HepG2 (cell line): Measurements from ENCODE around the gene DYSF. TPM values are rescaled to one million over a fixed set of nuclear protein-coding genes. Genes with fewer than 3 reads are reported as not detected.

ENCODE experiments used
- ATAC-seq: fragments of 200-7000 bp; cut with Tn5 transposase; 3 replicates; pipeline ENCODE4 v1.9.1; 2020; ENCODE audit warnings: mild to moderate bottlenecking, moderate library complexity
- BruUV-seq: library from RNA; stranded (reverse); fragments of 400-500 nt; replicated peaks from 2 replicates; lab custom pipeline; 2021; lab: Mats Ljungman, UMichigan
- CTCF ChIA-PET: fragments of 300-600 bp; formaldehyde crosslinking; extraction: SDS; loops from one replicate; lab custom pipeline; 2021; ENCODE audit warnings: low total read pairs, inconsistent platforms, low intra/inter-chr PET ratio; lab: Yijun Ruan, JAX
- POLR2A ChIA-PET: fragments of 350-600 bp; sonication (Branson Sonifier 250); formaldehyde crosslinking; loops from one replicate; lab custom pipeline; 2020; ENCODE audit warnings: antibody characterized with exemption, inconsistent platforms; lab: Yijun Ruan, JAX
- DNase-seq: peaks from one replicate; pipeline ENCODE4 v3.0.0-alpha.2; 2015; ENCODE audit warnings: low spot score
- FAIRE-seq: peaks from 3 replicates; lab custom pipeline; 2011; peaks lifted over from hg19 to GRCh38; lab: Jason Lieb, UNC
- H2AFZ ChIP-seq: one replicate; pipeline ENCODE4 v1.6.1; 2011; ENCODE audit warnings: low read length, inconsistent platforms
- H3K27ac ChIP-seq: fragments of 300-600 bp; 3 replicates; pipeline ENCODE4 v1.8.0; 2011; ENCODE audit warnings: mixed run types, mild to moderate bottlenecking, mixed read lengths, low read length, inconsistent platforms; ENCODE audit not compliant: insufficient read depth; ENCODE audit errors: extremely low read length
- H3K27me3 ChIP-seq, 2 experiments: fragments of 200-600 bp in 1 of 2; 2 replicates in 1 of 2; 3 replicates in 1 of 2; pipeline versions ENCODE4 v1.6.0 to v1.8.0; 2011; ENCODE audit warnings: low read length in 2 of 2, mild to moderate bottlenecking in 2 of 2, moderate library complexity in 2 of 2, inconsistent platforms in 1 of 2; ENCODE audit not compliant: insufficient read depth in 2 of 2, control insufficient read depth in 1 of 2
- H3K36me3 ChIP-seq, 2 experiments: fragments of 200-600 bp in 1 of 2; replicated peaks in 1 of 2; 2 replicates in 1 of 2; 3 replicates in 1 of 2; pipeline versions ENCODE4 v1.5.1 to v1.8.0; 2011; ENCODE audit warnings: low read length in 2 of 2, inconsistent platforms in 1 of 2; ENCODE audit not compliant: insufficient read depth in 2 of 2, control insufficient read depth in 1 of 2
- H3K4me1 ChIP-seq: 2 replicates; pipeline ENCODE4 v1.5.1; 2012; ENCODE audit warnings: low read length, inconsistent platforms; ENCODE audit not compliant: insufficient read depth
- H3K4me2 ChIP-seq: 2 replicates; pipeline ENCODE4 v1.6.0; 2011; ENCODE audit warnings: low read depth, low read length, inconsistent platforms
- H3K4me3 ChIP-seq, 3 experiments: fragments of 200-600 bp in 1 of 3; sonication (generic), shearing (Covaris generic) in 1 of 3; replicated peaks in 1 of 3; 2 replicates each; pipeline ENCODE4 v1.5.1; 2011 to 2016; ENCODE audit warnings: low read length in 3 of 3, inconsistent platforms in 2 of 3, low read depth in 2 of 3, mild to moderate bottlenecking in 2 of 3, control low read depth in 1 of 3, mixed read lengths in 1 of 3; ENCODE audit not compliant: insufficient read depth in 1 of 3
- H3K79me2 ChIP-seq: one replicate; pipeline ENCODE4 v1.6.1; 2011; ENCODE audit warnings: low read length, inconsistent platforms; ENCODE audit not compliant: insufficient read depth
- H3K9ac ChIP-seq: 2 replicates; pipeline ENCODE4 v1.6.0; 2011; ENCODE audit warnings: mild to moderate bottlenecking, low read depth, low read length, inconsistent platforms; ENCODE audit not compliant: insufficient read depth
- H3K9me3 ChIP-seq: 2 replicates; pipeline ENCODE4 v1.5.1; 2012; ENCODE audit warnings: mild to moderate bottlenecking, low read length
- H4K20me1 ChIP-seq: 2 replicates; pipeline ENCODE4 v1.6.0; 2011; ENCODE audit warnings: inconsistent platforms, mild to moderate bottlenecking, low read length, moderate library complexity; ENCODE audit not compliant: insufficient read depth
- ATF1 ChIP-seq: IDR thresholded peaks from 2 replicates; pipeline ENCODE4 v1.6.1; 2016; ENCODE audit warnings: mild to moderate bottlenecking, control low read depth
- CCDC6 ChIP-seq: sonication (generic); formaldehyde crosslinking; IDR thresholded peaks from 2 replicates; pipeline ENCODE4 v1.8.1; 2022; ENCODE audit warnings: mild to moderate bottlenecking, missing genetic modification reagents, moderate library complexity
- DBP ChIP-seq: sonication (generic); formaldehyde crosslinking; IDR thresholded peaks from 2 replicates; pipeline ENCODE4 v1.4.0; 2020; ENCODE audit warnings: missing genetic modification reagents; ENCODE audit errors: not compliant biosample characterization
- HDAC1 ChIP-seq: sonication (generic); formaldehyde crosslinking; IDR thresholded peaks from 2 replicates; pipeline ENCODE4 v1.5.1; 2020; ENCODE audit warnings: mild to moderate bottlenecking, missing genetic modification reagents
- HNF4A ChIP-seq: sonication (generic); formaldehyde crosslinking; IDR thresholded peaks from 2 replicates; pipeline ENCODE4 v1.4.0; 2020; ENCODE audit warnings: missing genetic modification reagents
- KDM3A ChIP-seq: IDR thresholded peaks from 2 replicates; pipeline ENCODE4 v1.6.1; 2018; ENCODE audit warnings: low read depth, missing compliant biosample characterization
- MTF1 ChIP-seq: sonication (generic); formaldehyde crosslinking; IDR thresholded peaks from 2 replicates; pipeline ENCODE4 v1.5.0; 2020; ENCODE audit warnings: missing genetic modification reagents
- PATZ1 ChIP-seq: sonication (generic); formaldehyde crosslinking; IDR thresholded peaks from 2 replicates; pipeline ENCODE4 v1.4.0; 2020; ENCODE audit warnings: missing genetic modification reagents
- TERF1 ChIP-seq: sonication (generic); formaldehyde crosslinking; IDR thresholded peaks from 2 replicates; pipeline ENCODE4 v1.8.0; 2022; ENCODE audit warnings: mild to moderate bottlenecking, missing genetic modification reagents, moderate library complexity
- TFAP4 ChIP-seq: sonication (generic); IDR thresholded peaks from 2 replicates; pipeline ENCODE4 v1.6.1; 2016; ENCODE audit warnings: low read depth, borderline replicate concordance
- ZBTB34 ChIP-seq: sonication (generic); formaldehyde crosslinking; IDR thresholded peaks from 2 replicates; pipeline ENCODE4 v1.8.0; 2022; ENCODE audit warnings: mild to moderate bottlenecking, missing genetic modification reagents
- ZNF124 ChIP-seq: sonication (generic); formaldehyde crosslinking; IDR thresholded peaks from 2 replicates; pipeline ENCODE4 v1.4.0; 2020; ENCODE audit warnings: missing genetic modification reagents
- ZNF274 ChIP-seq: sonication (generic); formaldehyde crosslinking; IDR thresholded peaks from 2 replicates; pipeline ENCODE4 v1.5.1; 2020; ENCODE audit warnings: mild to moderate bottlenecking, missing genetic modification reagents
- ZNF30 ChIP-seq: sonication (generic); formaldehyde crosslinking; IDR thresholded peaks from 2 replicates; pipeline ENCODE4 v1.5.0; 2020; ENCODE audit warnings: mild to moderate bottlenecking, missing genetic modification reagents
- ZNF589 ChIP-seq: sonication (generic); formaldehyde crosslinking; conservative IDR thresholded peaks from 2 replicates; pipeline ENCODE4 v1.8.0; 2022; ENCODE audit warnings: mild to moderate bottlenecking, moderate library complexity, missing genetic modification reagents
- ZSCAN21 ChIP-seq: sonication (generic); formaldehyde crosslinking; IDR thresholded peaks from 2 replicates; pipeline ENCODE4 v1.8.0; 2022; ENCODE audit warnings: mild to moderate bottlenecking, missing genetic modification reagents, moderate library complexity, borderline replicate concordance
- WGBS: methylation state at CpG from one replicate; pipeline ENCODE4 v1.1.6; 2017; ENCODE audit warnings: low lambda C conversion rate; 5-methylcytosine and 5-hydroxymethylcytosine counted together
- in situ Hi-C: cut with HindIII; loops from 2 replicates; pipeline ENCODE4 v1.10.0; 2017; ENCODE audit warnings: low pct_unique_long_range_greater_than_20kb; ENCODE audit not compliant: extremely low pct_ligation_motif_present
- intact Hi-C: fragments of 100-400 bp; cut with micrococcal nuclease; formaldehyde crosslinking; loops from one replicate; pipeline ENCODE4 v1.10.0; 2022; ENCODE audit not compliant: unreplicated experiment
- polyA plus RNA-seq, 8 experiments: library from polyadenylated mRNA; depleted of rRNA in 3 of 8; stranded (reverse) in 7 of 8; unstranded in 1 of 8; fragments of >200 nt; fragmentation: Illumina TruSeq in 4 of 8; extraction: Trizol in 4 of 8; gene quantifications; 2 replicates each; pipeline versions ENCODE4 v1.2.1 to v1.2.3, GENCODE V29; 2011 to 2016; ENCODE audit warnings: low read depth in 4 of 8, missing spikeins in 1 of 8, mixed read lengths in 1 of 8; ENCODE audit not compliant: insufficient read depth in 1 of 8
- total RNA-seq, 5 experiments: library from RNA; depleted of rRNA; stranded (reverse); fragments of >200 nt; fragmentation: Illumina TruSeq; extraction: Trizol; gene quantifications; 2 replicates each; pipeline ENCODE4 v1.2.3, GENCODE V29; 2016; ENCODE audit warnings: low read depth in 1 of 5

Gene DYSF
- total and polyA plus RNA-seq, 2 of the 13 experiments (the other 11 are each of a cell fraction or from before 2014, with no cell fraction given), result 0.15 to 2.4 TPM

- Histone ChIP-seq H4K20me1 (no peaks in the 10 kb centered on the region), H3K36me3 (no peaks in the 10 kb centered on the region), H3K9ac (no peak overlapping the region), H3K4me3 (no peak overlapping the region), H3K27me3 (peaks cover 4 to 39% of the 10 kb centered on the region in 2 experiments), H3K4me1 (peaks cover 29% of the 10 kb centered on the region), H3K9me3 (no peaks in the 10 kb centered on the region), H3K79me2 (no peaks in the 10 kb centered on the region), H3K27ac (no peak overlapping the region), H2AFZ (no peak overlapping the region), H3K4me2 (no peak overlapping the region)
- in situ Hi-C loops (no loop called here), intact Hi-C loops (no loop called here)
- WGBS, result 58% methylated on average over 4 of the region's 5 CpGs
- POLR2A ChIA-PET, result interaction anchor here (1.1 kb wide), 1 partner anchor 131 kb away, joined by 3 read pairs; the partner anchor contains the start of gene ZNF638
- ATAC-seq (no peak), DNase-seq (no peak), FAIRE-seq (no peak)
- no TSS peak for BruUV-seq
- CTCF ChIA-PET, result no interaction called here
- TF ChIP-seq HNF4A (CRISPR knock-in tag) (no peak), MTF1 (CRISPR knock-in tag) (no peak), TERF1 (no peak), ZSCAN21 (CRISPR knock-in tag) (no peak), KDM3A (no peak), ZBTB34 (CRISPR knock-in tag) (no peak), ATF1 (CRISPR knock-in tag) (no peak), CCDC6 (no peak), TFAP4 (no peak), ZNF124 (CRISPR knock-in tag) (no peak), PATZ1 (CRISPR knock-in tag) (no peak), ZNF274 (no peak), ZNF30 (CRISPR knock-in tag) (no peak), ZNF589 (CRISPR knock-in tag) (no peak), HDAC1 (CRISPR knock-in tag) (no peak), DBP (CRISPR knock-in tag) (no peak)
These were observed 9.4 kb downstream of the DYSF start for GRCh38 chr2:71462641-71463341.
